NCI-H226 (cell line): ENCODE data around the gene OTOP3.
A peak's percentile ranks its signal among the peaks of the same experiment; 100 is the strongest.

Experiments used
- DNase-seq: peaks from one replicate; pipeline ENCODE4 v3.0.0-alpha.2; 2015

OTOP3 gene

GRCh38 chr17:74990581-74991105, 54.9 kb downstream of the OTOP3 start:
- DNase-seq = no peak

- no peak for DNase-seq
Measured at GRCh38 chr17:74992223-74992622, 56.5 kb downstream of the OTOP3 start.

- peak; percentile 78 for DNase-seq
Measured at GRCh38 chr17:74994440-74994839, 58.7 kb downstream of the OTOP3 start.

GRCh38 chr17:74995847-74996246, 60.1 kb downstream of the OTOP3 start:
- no peak for DNase-seq

GRCh38 chr17:74998783-74999182, 63.1 kb downstream of the OTOP3 start:
- DNase-seq = no peak

GRCh38 chr17:74999523-74999922, 63.8 kb downstream of the OTOP3 start:
- DNase-seq = no peak
